ENCODE measurements around the gene BEST1.

DNA sequence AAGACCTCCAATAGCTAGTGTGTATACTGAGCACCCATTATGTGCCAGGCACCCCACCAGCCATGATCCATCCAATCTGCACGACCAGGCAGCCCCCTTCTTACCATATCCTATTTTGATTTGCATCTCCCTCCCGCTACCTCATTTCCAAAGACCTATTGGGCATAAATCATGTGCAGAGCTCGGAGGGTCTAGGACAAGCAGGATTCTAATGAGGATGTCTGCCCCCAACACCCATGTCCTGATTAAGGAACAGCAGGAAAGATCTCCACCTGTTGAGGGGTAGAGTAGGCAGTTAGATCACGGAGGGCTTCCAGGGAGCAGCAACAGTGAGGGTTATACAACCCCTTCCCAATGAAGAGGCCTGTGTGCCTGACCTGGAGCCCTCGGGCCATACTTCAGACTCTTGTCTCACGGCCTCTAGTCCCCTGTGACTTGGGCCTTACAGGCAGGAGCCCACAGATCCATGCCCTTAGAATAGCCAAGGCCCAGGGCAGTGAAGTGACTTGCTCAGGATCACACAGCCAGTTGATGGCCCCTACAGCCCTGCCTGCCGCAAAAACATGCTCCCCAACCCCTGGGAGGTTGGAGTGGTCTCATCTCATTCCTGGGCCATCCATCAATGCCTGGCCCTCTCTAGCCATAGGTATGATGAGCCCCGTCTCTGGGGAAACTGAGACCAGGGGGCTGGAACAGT lies 36.3 kb upstream of the BEST1 start:
- TF ChIP-seq POLR2AphosphoS5 (IDR thresholded peaks at IDR 0.05; ENCODE audit: low read depth, low read length) = no peak
- TF ChIP-seq POLR2A (IDR thresholded peaks at IDR 0.05; ENCODE audit: low read depth, low read length) = no peak
- no peak for TF ChIP-seq TAF1 (IDR thresholded peaks at IDR 0.05; ENCODE audit: borderline replicate concordance, low read depth, low read length)

Measured in GM12892 (cell line).